Mucosa of gallbladder (tissue), 1 donor: ENCODE results near the gene HCFC1. TPM values are rescaled to one million over a fixed set of nuclear protein-coding genes. Genes with fewer than 3 reads are reported as not detected.
"Not testable (repeated sequence)": the region's sequence is repeated elsewhere in the genome, so short reads cannot be mapped to it uniquely, and the experiment has no call there.

Experiments
- DNase-seq: peaks from one replicate; pipeline ENCODE4 v3.0.0-alpha.2; 2020; ENCODE audit warnings: low spot score
- total RNA-seq: library from RNA; stranded (reverse); gene quantifications from one replicate; pipeline ENCODE4 v1.2.1, GENCODE V29; 2021
- donor health status: DM: no; HTN: no; CAD: no.

Gene HCFC1
- total RNA-seq, 1 donor from 2014 or later, result 69.5 TPM

DNA sequence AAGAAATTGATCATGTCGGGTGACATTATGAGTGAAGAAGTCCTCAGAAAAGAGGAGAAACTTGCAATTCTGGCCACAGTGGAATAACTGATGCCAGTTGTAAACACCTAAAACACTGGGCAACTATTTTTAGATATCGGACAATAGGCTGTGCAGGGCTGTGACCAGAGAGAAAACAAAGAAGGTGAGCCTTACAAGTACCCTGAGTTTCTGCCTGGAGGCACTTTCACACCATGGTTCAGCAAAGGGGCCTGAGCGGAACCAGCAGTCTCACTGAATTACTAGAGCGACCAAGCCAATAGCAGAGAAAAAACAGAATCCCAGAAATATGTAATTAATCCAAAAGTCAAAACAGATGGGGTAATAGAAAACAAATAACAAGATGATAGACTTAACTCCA lies 36.9 kb upstream of the HCFC1 start:
- no peak for DNase-seq

DNA sequence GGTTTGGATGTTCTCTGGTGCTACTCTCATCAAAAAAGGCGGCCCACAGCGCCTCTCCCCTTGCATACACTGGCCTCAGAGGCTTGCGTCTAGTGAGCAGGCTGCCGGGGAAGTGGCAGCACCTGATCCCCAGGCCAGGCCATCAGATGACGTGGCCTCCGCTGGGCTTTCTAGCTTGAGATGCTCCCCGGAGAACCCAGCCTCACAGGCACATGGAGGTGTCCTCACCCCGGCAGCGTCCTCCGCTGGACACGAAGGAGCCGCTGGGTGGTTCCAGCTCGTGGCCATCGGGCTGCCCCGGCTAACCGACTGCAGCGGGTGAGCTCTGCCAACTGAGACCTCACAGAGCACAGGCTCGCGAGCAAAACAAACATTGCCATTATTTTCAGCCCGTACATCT lies 35.3 kb upstream of the HCFC1 start:
- DNase-seq, result no peak

DNA sequence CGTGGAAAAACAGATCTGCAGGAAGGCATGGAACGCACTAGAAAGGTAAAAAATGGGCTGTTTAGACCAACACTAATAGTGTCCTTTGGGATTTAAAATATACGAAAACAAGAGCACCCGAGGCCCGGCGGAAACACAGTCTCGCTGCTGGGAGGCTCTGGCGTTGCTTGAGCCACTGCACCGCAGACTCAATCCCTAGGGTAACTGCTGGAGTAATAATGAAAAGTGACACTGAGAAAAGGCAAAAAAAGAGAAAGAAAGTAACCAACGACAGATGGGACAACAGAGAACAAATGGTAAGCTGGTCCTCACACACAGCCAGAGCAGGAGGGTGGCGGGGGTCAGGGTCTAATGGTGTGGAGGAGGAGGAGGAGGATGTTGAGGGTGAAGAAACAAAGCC lies 32.7 kb upstream of the HCFC1 start:
- DNase-seq, result no peak

DNA sequence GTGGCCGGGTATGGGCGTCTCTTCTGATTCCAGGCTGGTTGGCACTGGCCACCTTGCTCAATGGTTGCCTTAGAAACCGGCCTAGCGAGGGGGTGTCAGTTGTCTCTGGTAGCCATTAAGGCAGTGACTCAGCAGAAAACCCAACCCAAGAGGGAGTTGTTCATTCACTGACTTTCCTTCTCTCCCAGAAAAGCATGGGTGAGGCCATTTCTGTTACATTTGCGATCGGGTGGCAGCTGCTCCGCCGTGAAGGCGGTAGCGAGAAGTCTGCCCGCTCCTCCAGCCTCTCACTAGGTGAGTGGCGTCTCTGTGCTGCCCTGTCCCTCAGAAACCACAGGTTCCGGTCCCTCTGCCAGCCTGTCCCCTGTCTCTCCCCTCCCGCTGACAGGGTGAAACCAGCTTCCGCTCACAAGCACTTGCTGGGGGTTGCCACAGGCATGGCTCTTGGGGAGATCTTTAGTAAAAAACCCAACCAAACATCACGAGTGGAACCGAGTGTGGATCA lies 30.6 kb upstream of the HCFC1 start:
- DNase-seq, result no peak

DNA sequence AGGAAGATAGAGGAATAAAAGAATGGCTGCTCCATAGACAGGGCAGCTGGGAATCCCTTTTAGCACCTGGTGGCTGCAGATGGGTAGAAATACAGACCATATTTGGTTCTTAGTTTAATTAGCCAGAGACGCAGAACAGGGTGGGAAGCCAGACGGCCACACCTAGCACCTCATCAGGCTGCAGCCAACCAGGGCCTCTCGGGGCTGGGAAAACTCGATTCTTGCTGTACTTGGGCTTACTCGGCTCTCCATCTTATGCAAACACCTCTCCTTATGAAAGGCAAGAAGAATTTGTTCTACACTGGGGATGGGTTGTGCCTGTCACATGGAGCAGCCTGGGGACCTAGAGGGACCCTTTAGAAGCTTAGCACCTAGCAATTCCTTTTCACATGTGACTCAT lies 28.4 kb upstream of the HCFC1 start:
- DNase-seq, result no peak

DNA sequence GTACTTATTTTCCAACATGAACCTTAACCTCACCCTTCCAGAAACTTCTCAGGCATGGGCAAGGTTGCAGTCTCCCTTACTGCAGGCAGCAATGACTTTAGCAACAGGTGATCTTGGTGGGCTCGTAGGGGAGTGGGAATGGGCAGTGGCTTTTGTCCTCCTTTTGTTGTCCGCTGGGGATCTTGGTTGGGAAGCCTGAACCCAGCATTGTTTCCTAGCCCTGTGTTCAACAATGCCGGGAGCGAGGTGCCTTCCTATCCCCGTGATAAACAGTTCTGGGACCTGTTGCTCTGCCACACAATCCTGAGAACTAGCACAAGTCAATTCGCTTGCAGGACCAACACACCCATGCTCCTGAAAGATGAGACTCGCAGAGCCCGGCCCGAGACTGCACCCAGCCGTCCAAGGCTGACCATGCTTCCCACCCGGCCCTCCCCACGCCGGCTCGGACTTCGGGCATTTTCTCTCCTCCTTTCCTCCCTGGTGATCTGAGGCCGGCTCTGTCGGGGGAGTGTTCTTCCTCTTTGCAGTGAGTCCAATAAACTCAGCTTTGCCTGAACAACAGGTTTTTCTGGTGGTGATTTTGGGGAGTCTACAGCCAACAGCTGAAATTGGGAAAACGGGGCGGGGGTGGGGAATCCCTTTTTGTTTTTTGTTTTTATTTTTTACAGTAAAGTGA lies 27.9 kb upstream of the HCFC1 start:
- DNase-seq, result no peak

DNA sequence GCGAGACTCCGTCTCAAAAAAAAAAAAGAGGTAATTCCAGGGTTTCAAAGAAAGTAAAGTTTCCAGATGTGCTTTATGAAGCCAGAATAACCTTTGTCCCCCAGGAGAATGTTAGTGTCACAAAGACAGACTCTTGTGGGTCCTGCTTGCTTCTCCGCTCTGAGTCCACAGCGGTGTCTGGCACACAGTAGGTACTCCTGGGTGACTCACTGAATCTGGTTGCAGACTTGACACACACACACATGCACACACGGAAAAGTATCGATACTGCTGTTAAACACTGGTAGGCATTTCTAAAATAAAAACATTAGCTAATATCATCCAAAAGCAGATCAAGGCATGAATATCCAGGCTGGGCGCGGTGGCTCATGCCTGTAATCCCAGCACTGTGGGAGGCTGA lies 23.9 kb upstream of the HCFC1 start:
- DNase-seq, result no peak

DNA sequence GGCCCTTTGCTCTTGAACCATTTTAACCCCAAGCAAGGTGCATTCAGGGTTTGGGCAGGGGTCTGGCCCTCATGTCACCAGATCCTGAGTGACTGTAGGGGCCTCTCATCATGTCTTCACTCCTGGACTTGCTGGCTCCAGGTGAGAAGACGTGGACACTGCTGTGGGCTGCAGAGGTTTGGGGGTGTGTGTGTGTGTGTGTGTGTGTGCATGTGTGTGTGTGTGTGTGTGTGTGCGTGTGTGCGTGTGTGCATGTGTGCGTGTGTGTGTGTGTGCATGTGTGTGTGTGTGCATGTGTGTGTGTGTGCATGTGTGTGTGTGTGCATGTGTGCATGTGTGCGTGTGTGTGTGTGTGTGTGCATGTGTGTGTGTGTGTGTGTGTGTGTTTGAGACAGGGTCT lies 22.8 kb upstream of the HCFC1 start:
- not testable (repeated sequence) for DNase-seq

DNA sequence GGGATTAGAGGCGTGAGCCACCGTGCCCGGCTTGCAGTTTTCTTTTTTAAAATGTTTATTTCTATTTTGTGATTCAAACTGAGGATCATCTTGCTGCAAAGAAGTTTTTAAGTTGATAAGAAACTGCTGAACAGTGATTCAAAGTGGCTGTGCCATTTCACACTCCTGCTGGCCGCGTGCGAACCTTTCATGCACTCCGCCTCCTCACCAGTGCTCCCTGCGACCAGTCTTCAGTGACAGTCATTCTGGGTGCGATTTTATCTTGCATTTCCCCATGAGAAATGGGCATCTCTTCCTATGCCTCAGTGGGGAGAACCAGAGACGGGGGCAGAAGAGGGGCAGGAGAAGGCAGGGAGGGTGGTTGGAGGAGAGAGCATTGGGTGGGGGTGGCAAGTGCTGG lies 22.4 kb upstream of the HCFC1 start:
- DNase-seq, result no peak

DNA sequence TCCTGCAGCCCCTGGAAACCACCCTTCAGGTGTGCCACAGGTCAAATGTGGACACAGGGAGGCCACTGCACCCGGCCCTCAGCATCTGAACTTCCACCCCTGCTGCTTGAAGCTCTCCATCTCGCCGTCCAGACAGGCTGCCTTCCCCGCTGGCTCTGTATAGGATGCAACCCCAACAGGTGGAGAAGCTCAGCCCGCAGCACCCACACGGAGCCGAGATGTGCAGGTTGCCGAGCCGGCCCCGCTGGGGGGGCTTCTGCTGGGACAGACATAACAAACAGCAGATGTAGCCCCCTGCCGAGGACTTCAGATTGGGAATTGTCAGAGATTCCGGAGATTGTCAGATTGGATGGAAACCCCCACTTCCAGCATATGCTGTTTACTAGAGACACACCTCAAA lies 21.5 kb upstream of the HCFC1 start:
- no peak for DNase-seq

DNA sequence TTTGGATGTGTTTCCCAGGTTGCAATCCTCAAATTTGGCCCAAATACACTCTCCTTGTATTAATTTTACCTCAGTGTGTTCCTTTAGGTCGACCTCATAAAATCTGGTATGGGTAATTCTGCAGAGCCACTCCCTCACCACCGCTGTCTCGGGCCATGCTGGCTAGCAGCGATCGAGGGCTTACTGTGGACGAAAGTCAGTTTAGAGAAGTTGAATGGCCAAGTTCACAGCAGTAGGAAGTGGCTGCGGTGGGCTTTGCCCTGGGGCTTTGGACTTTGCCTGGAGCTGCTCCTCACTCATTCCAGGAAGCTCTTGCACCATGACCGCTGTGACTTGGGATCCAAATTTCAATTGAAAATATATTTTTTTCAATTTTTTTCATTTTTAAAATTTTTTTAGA lies 20.6 kb upstream of the HCFC1 start:
- DNase-seq, result no peak

DNA sequence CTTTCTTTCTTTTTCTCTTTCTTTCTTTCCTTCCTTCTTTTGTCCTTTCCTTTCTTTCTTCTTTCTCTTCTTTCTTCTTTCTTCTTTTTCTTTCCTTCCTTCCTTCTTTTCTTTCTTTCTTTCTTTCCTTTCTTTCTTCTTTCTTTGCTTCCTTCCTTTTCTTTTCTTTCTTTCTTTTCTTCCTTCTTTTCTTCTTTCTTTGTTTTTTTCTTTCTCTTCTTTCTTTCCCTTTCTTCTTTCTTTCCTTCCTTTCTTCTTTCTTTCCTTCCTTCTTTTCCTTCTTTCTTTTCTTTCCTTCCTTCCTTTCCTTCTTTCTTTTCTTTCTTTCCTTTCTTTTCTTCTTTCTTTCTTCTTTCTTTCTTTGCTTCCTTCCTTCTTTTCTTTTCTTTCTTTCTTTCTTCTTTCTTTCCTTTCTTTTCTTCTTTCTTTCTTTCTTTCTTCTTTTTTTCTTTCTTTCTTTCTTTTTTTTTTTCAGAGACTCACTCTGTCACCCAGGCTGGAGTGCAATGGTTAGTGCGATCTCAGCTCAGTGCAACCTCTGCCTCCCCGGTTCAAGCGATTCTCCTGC lies 19.5 kb upstream of the HCFC1 start:
- DNase-seq, result no peak

DNA sequence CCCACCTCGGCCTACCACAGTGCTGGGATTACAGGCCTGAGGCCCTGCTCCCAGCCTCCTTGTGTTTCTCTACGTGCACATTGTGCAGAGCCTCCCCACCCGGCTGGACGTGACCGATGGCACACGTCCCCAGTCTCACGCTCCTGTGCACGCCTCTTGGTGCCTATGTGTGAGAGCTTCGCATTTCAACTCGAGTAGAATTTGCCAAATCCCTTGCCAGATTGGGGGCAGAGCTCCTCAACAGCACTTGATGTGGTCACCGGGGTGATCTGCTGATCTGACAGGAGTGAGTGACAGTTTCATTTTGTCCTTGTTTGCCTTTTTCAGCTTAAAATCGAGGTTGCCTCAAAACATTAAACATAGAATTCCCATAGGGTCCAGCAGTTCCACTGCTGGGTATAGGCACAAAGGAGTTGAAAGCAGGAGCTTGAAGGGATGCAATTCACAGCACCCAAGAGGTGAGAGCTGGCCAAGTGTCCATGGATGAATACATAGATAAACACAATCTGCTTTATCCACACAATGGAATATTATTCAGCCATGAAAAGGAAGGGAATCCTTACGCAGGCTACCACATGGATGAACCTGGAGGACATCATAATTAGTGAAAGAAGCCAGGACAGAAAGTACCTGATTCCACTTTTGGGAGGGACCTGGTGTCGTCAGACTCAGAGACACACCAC lies 18.5 kb upstream of the HCFC1 start:
- no peak for DNase-seq

DNA sequence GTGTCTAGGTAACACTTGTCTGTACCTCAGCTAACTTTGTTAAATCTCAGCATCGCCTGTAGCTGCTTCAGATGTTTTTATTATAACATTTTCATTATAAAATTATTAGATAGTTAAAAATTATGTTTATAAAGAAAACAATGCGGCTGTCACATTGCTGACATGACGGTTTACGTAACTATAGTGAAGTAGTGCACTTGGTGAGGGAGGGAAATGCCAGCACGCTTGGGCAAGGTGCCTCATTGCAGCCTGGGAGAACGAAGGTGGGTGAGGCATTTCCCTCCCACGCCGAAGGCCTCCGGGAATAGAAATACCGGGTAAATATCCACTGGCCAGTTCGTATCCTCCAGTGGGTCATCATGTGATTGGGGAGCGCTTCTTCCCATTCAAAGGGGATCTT lies 16.9 kb upstream of the HCFC1 start:
- no peak for DNase-seq

DNA sequence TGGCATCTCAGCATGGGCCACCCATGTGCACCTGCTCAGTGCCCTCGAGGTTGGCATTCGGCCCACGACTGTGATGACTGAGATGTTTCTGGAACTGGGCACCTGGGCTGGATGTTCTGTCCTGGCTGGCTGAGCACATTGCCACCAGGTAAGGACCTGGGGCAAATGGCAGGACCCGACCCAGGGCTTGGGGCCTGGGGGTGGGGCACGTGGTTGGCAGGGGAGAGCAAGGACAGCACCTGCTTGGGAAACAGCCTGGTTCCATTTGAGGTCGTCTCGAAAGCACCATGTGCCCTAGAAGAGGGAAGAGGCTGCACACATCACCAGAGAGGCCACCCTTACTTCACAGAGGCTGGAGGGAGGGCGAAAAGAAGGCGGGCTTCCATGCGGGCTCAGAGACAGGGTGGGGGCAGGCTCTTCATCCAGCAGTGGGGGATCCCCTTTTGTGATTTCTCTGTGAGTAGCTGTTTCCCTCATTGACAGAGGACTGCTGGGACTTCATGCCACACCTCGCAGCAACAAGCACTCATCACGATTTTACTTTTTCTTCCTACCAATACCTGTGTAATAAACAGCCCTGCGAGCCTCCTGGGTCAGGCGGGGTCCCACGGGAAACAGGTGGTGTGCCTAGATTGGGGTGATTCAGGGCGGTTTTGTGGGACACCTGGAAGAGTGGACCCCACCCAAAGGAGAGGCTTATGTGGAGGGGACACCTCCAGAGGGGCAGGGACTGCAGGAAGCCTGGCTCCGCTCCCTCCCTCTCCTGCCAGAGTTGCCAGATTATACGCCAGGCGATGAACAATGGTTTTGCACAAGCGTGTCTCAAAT lies 12.9 kb upstream of the HCFC1 start:
- DNase-seq, result no peak

DNA sequence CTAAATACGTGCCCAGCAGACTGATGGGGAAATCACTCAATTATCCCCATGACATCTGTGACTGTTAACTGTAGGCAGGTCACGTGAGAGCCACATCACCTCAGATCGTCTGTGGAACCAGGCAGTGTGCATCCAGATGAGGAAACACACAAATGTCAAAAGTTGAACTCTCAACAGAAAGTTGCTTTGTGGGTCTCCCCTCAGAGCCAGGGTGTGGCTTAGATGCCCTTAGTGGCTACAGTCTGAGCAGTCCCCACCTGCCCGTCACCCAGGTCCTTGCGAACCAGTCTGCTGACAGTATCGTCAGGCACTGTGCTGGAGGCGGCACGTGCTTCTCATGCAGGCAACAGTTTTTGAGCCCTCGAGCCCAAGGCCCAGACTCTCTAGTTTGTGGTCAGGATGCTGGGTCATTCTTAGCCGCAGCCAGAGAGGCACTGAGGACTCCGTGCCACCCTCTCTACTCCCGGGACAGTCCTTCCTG lies 11.7 kb upstream of the HCFC1 start:
- DNase-seq, result no peak

DNA sequence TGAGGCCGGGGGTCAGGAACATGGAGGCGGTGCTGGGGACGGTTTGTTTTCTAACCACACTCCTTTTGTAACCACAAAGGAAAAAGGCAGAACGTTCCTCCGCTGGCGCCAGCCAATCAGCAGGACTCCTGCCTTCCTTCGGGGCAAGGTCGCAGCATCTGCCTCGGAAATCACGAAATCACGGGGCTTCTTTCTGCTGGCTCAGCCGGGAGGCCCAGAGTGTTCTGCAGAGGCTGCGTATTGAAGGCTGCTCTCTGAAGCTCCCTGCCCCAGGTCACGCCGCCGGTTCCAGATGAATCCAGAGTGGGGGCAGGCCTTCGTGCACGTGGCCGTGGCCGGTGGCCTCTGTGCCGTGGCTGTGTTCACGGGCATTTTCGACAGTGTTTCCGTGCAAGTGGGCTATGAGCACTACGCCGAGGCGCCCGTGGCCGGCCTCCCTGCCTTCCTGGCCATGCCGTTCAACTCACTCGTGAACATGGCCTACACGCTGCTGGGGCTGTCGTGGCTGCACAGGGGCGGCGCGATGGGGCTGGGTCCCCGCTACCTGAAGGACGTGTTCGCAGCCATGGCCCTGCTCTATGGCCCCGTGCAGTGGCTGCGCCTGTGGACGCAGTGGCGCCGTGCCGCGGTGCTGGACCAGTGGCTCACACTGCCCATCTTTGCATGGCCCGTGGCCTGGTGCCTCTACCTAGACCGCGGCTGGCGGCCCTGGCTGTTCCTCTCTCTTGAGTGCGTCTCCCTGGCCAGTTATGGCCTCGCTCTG lies 10.3 kb upstream of the HCFC1 start:
- DNase-seq, result peak; percentile 56

DNA sequence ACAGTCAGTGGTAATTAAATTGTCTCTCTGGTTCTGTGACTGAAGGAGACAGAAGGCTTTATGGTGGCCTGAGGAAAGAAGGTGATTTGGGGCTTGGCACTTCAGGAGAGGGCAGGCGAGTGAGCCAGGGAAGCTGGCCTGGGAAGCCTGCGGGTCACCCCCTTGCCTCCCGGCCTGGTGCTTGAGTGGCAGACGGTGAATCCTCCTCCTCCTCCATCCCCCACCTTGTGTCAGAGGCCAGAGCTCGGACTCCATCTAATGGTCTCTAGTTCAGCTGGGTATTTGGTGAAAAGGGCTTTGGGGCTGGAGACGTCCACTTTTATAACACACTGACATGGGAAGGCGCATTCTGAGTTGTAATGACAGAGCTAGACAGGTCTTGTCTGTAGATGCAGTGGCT lies 9.6 kb upstream of the HCFC1 start:
- no peak for DNase-seq

DNA sequence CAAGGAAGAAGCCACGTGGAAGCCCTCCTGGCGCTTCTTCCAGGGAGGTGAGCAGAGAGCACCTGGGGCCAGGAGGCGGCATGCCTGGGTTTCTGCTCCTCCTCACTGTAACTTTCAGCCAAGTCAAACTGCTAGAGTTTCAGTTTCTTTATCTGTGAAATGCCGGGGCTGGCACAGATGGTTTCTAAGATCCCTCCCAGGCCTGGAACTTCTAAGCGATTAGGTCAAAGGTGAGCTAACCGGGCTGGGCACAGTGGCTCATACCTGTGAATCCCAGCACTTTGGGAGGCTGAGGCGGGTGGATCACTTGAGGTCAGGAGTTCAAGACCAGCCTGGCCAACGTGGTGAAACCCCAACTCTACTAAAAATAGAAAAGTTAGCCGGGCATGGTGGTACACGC lies 8.8 kb upstream of the HCFC1 start:
- DNase-seq, result not testable (repeated sequence)

DNA sequence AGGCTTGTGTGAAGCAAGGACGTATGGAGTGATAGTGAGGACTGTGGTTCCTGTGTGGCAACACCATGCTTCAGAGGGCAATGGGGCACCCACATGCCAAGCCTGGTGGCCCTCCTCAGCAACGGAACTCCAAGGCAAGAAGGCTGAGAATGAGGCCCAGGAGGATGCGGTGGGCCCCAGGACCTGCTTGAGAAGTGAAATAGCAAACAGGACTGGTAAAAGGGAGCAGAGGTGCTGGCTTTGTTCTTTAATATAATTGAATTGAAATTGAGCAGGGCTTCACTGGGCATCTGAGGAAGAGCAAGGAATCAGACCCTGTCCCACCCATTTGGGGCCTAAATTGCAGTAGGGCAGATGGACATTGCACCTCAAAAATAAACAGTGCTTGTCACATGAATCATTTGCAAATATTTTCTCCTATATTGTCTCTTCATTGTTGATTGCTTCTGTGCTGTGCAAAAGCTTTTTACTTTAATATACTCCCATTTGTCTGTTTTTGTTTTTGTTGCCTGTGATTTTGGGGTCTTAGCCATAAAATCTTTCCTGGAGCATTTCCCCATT lies 3.2 kb upstream of the HCFC1 start:
- DNase-seq, result no peak
